HEK293 (cell line): ENCODE results near the gene C1orf21.

Source experiments
- CTCF ChIA-PET: fragments of 350-600 bp; formaldehyde crosslinking; extraction: SDS; loops from one replicate; lab custom pipeline; 2021; ENCODE audit warnings: antibody characterized with exemption; lab: Yijun Ruan, JAX
- POLR2A ChIA-PET: fragments of 300-600 bp; formaldehyde crosslinking; extraction: SDS; loops from one replicate; lab custom pipeline; 2020; ENCODE audit warnings: antibody characterized with exemption, inconsistent platforms; lab: Yijun Ruan, JAX
- H3K27ac ChIP-seq: fragments of 200-500 bp; sonication (Bioruptor generic); 2 replicates; pipeline ENCODE4 v1.5.1; 2014; ENCODE audit warnings: low read depth, low read length, control low read depth, inconsistent platforms; ENCODE audit errors: extremely low read depth
- H3K36me3 ChIP-seq, 2 experiments: fragments of 200-500 bp in 1 of 2; sonication (Bioruptor generic) in 1 of 2; 1 replicate in 1 of 2; 2 replicates in 1 of 2; pipeline ENCODE4 v1.5.1; 2014 to 2017; ENCODE audit warnings: inconsistent platforms in 2 of 2, low read length in 2 of 2; ENCODE audit not compliant: control insufficient read depth in 2 of 2, insufficient read depth in 1 of 2
- H3K4me1 ChIP-seq: fragments of 200-500 bp; sonication (Bioruptor generic); 2 replicates; pipeline ENCODE4 v1.5.1; 2014; ENCODE audit warnings: mild to moderate bottlenecking, low read length, inconsistent platforms; ENCODE audit not compliant: control insufficient read depth, insufficient read depth
- H3K4me3 ChIP-seq: 2 replicates; pipeline ENCODE4 v1.5.1; 2011; ENCODE audit warnings: low read depth, mild to moderate bottlenecking, control low read depth, low read length, moderate library complexity
- H3K9me3 ChIP-seq: fragments of 200-500 bp; sonication (Bioruptor generic); 2 replicates; pipeline ENCODE4 v1.5.1; 2014; ENCODE audit warnings: low read depth, low read length, inconsistent platforms; ENCODE audit not compliant: control insufficient read depth, insufficient read depth
- EGR2 ChIP-seq: fragments of 450-650 bp; formaldehyde crosslinking; IDR thresholded peaks from 2 replicates; pipeline ENCODE4 v1.5.1; 2016; ENCODE audit warnings: low read depth, missing biosample characterization, missing genetic modification characterization
- FEZF1 ChIP-seq: fragments of 450-650 bp; formaldehyde crosslinking; IDR thresholded peaks from 2 replicates; pipeline ENCODE4 v1.5.1; 2016; ENCODE audit warnings: missing biosample characterization, missing genetic modification characterization
- GLI2 ChIP-seq: fragments of 450-650 bp; formaldehyde crosslinking; IDR thresholded peaks from 2 replicates; pipeline ENCODE4; 2017; ENCODE audit warnings: missing biosample characterization, missing genetic modification characterization, low read depth, borderline replicate concordance
- GLIS1 ChIP-seq: fragments of 450-650 bp; formaldehyde crosslinking; IDR thresholded peaks from 2 replicates; pipeline ENCODE4 v1.5.1; 2016; ENCODE audit warnings: missing biosample characterization, missing genetic modification characterization
- HIC1 ChIP-seq: fragments of 450-650 bp; formaldehyde crosslinking; IDR thresholded peaks from 2 replicates; pipeline ENCODE4 v1.5.1; 2016; ENCODE audit warnings: missing biosample characterization, missing genetic modification characterization
- HOXA7 ChIP-seq: sonication (generic); formaldehyde crosslinking; IDR thresholded peaks from 2 replicates; pipeline ENCODE4 v1.8.1; 2022; ENCODE audit warnings: missing genetic modification reagents, borderline replicate concordance
- OSR2 ChIP-seq: fragments of 450-650 bp; formaldehyde crosslinking; IDR thresholded peaks from 2 replicates; pipeline ENCODE4 v1.5.1; 2016; ENCODE audit warnings: missing biosample characterization, missing genetic modification characterization
- OVOL3 ChIP-seq: fragments of 450-650 bp; formaldehyde crosslinking; IDR thresholded peaks from 2 replicates; pipeline ENCODE4 v1.5.1; 2016; ENCODE audit warnings: missing biosample characterization, missing genetic modification characterization
- PRDM1 ChIP-seq: fragments of 450-650 bp; formaldehyde crosslinking; IDR thresholded peaks from 2 replicates; pipeline ENCODE4; 2016; ENCODE audit warnings: missing biosample characterization, missing genetic modification characterization
- PRDM2 ChIP-seq: fragments of 450-650 bp; formaldehyde crosslinking; IDR thresholded peaks from 2 replicates; pipeline ENCODE4 v1.5.1; 2016; ENCODE audit warnings: missing biosample characterization, missing genetic modification characterization, borderline replicate concordance
- SCRT1 ChIP-seq: fragments of 450-650 bp; formaldehyde crosslinking; IDR thresholded peaks from 2 replicates; pipeline ENCODE4 v1.5.1; 2016; ENCODE audit warnings: missing biosample characterization, missing genetic modification characterization, borderline replicate concordance
- YY1 ChIP-seq: fragments of 450-650 bp; formaldehyde crosslinking; IDR thresholded peaks from 2 replicates; pipeline ENCODE4 v1.5.1; 2018; ENCODE audit warnings: missing biosample characterization, missing genetic modification characterization
- ZBTB1 ChIP-seq: fragments of 450-650 bp; formaldehyde crosslinking; IDR thresholded peaks from 2 replicates; pipeline ENCODE4 v1.5.1; 2016; ENCODE audit warnings: missing biosample characterization, missing genetic modification characterization
- ZFHX2 ChIP-seq: fragments of 450-650 bp; formaldehyde crosslinking; conservative IDR thresholded peaks from 2 replicates; pipeline ENCODE4 v1.5.1; 2016; ENCODE audit warnings: missing biosample characterization, missing genetic modification characterization
- ZNF133 ChIP-seq: fragments of 450-650 bp; formaldehyde crosslinking; IDR thresholded peaks from 2 replicates; pipeline ENCODE4 v1.5.1; 2016; ENCODE audit warnings: missing biosample characterization, missing genetic modification characterization
- ZNF155 ChIP-seq: fragments of 450-650 bp; formaldehyde crosslinking; IDR thresholded peaks from 2 replicates; pipeline ENCODE4 v1.5.1; 2016; ENCODE audit warnings: missing biosample characterization, missing genetic modification characterization
- ZNF174 ChIP-seq: fragments of 450-650 bp; formaldehyde crosslinking; IDR thresholded peaks from 2 replicates; pipeline ENCODE4 v1.5.0; 2017; ENCODE audit warnings: missing biosample characterization, mild to moderate bottlenecking, missing genetic modification characterization
- ZNF184 ChIP-seq: fragments of 450-650 bp; IDR thresholded peaks from 2 replicates; pipeline ENCODE4 v1.5.1; 2018; ENCODE audit warnings: missing biosample characterization, mild to moderate bottlenecking, missing genetic modification characterization
- ZNF19 ChIP-seq: fragments of 450-650 bp; formaldehyde crosslinking; IDR thresholded peaks from 2 replicates; pipeline ENCODE4; 2016; ENCODE audit warnings: missing biosample characterization, missing genetic modification characterization, low read depth
- ZNF211 ChIP-seq: fragments of 450-650 bp; formaldehyde crosslinking; IDR thresholded peaks from 2 replicates; pipeline ENCODE4 v1.5.1; 2016; ENCODE audit warnings: low read depth, missing biosample characterization, missing genetic modification characterization
- ZNF223 ChIP-seq: fragments of 450-650 bp; formaldehyde crosslinking; IDR thresholded peaks from 2 replicates; pipeline ENCODE4 v1.5.1; 2016; ENCODE audit warnings: missing biosample characterization, missing genetic modification characterization
- ZNF362 ChIP-seq: fragments of 450-650 bp; formaldehyde crosslinking; IDR thresholded peaks from 2 replicates; pipeline ENCODE4 v1.5.1; 2016; ENCODE audit warnings: missing biosample characterization, missing genetic modification characterization
- ZNF426 ChIP-seq: fragments of 450-650 bp; formaldehyde crosslinking; IDR thresholded peaks from 2 replicates; pipeline ENCODE4 v1.5.1; 2017; ENCODE audit warnings: missing biosample characterization, missing genetic modification characterization, mild to moderate bottlenecking, inconsistent platforms, moderate library complexity
- ZNF48 ChIP-seq: fragments of 450-650 bp; formaldehyde crosslinking; IDR thresholded peaks from 2 replicates; pipeline ENCODE4 v1.5.1; 2016; ENCODE audit warnings: missing biosample characterization, missing genetic modification characterization
- ZNF488 ChIP-seq: fragments of 450-650 bp; formaldehyde crosslinking; IDR thresholded peaks from 2 replicates; pipeline ENCODE4 v1.5.1; 2016; ENCODE audit warnings: missing biosample characterization, missing genetic modification characterization
- ZNF544 ChIP-seq: fragments of 450-650 bp; formaldehyde crosslinking; IDR thresholded peaks from 2 replicates; pipeline ENCODE4 v1.5.0; 2017; ENCODE audit warnings: missing biosample characterization, missing genetic modification characterization
- ZNF707 ChIP-seq: fragments of 450-650 bp; formaldehyde crosslinking; IDR thresholded peaks from 2 replicates; pipeline ENCODE4 v1.5.1; 2016; ENCODE audit warnings: missing biosample characterization, missing genetic modification characterization
- ZXDB ChIP-seq: fragments of 450-650 bp; formaldehyde crosslinking; IDR thresholded peaks from 2 replicates; pipeline ENCODE4 v1.5.1; 2016; ENCODE audit warnings: missing biosample characterization, missing genetic modification characterization

C1orf21 gene

GRCh38 chr1:184462155-184462554, 75.3 kb downstream of the C1orf21 start:
- H3K27ac ChIP-seq: no peak overlapping the region
- CTCF ChIA-PET: no interaction called here
- no peaks in the 10 kb centered on the region for H3K9me3 ChIP-seq
- TF ChIP-seq ZFHX2 (tag by site-specific recombination): no peak
- no peak for TF ChIP-seq OVOL3 (tag by site-specific recombination)
- no peak for TF ChIP-seq FEZF1
- TF ChIP-seq ZNF707 (tag by site-specific recombination): no peak
- TF ChIP-seq ZNF211 (tag by site-specific recombination): no peak
- no peak for TF ChIP-seq ZNF19
- no peak for TF ChIP-seq ZNF362
- no peak for TF ChIP-seq PRDM2 (tag by site-specific recombination)
- no peak for TF ChIP-seq ZNF488 (tag by site-specific recombination)
- no peak for TF ChIP-seq ZNF155 (tag by site-specific recombination)
- TF ChIP-seq GLIS1 (tag by site-specific recombination): no peak
- TF ChIP-seq SCRT1 (tag by site-specific recombination): no peak
- no peak for TF ChIP-seq HOXA7 (CRISPR knock-in tag)
- no peak for TF ChIP-seq ZBTB1 (tag by site-specific recombination)
- TF ChIP-seq ZNF48 (tag by site-specific recombination): no peak
- no peak for TF ChIP-seq ZNF544 (tag by site-specific recombination)
- TF ChIP-seq PRDM1 (tag by site-specific recombination): no peak
- no peak for TF ChIP-seq YY1 (tag by site-specific recombination)
- TF ChIP-seq EGR2: no peak
- TF ChIP-seq ZNF426: no peak
- TF ChIP-seq, all 188 proteins: peak for 0
- POLR2A ChIA-PET: no interaction called here
- Histone ChIP-seq H3K4me1 (no peaks in the 10 kb centered on the region; the same call in 1 of the 2 replicates), H3K36me3 (no peaks in the 10 kb centered on the region), H3K4me3 (no peak overlapping the region)

GRCh38 chr1:184462990-184463389, 76.2 kb downstream of the C1orf21 start:
- Histone ChIP-seq H3K4me1 (no peaks in the 10 kb centered on the region), H3K27ac (no peak overlapping the region), H3K4me3 (no peak overlapping the region), H3K36me3 (no peaks in the 10 kb centered on the region), H3K9me3 (no peaks in the 10 kb centered on the region)
- CTCF ChIA-PET: interaction anchor here (1.1 kb wide), 1 partner anchor 89 kb away, joined by 4 read pairs; no protein-coding TSS in a partner anchor
- POLR2A ChIA-PET: no interaction called here
- TF ChIP-seq ZNF223 (no peak), ZNF133 (no peak), ZXDB (tag by site-specific recombination) (no peak), ZNF174 (tag by site-specific recombination) (no peak), GLI2 (no peak), HIC1 (no peak), ZNF184 (no peak), OSR2 (tag by site-specific recombination) (no peak)
